SK-N-SH (cell line): Measurements from ENCODE around the gene SELENOH. TPM values are rescaled to one million over a fixed set of nuclear protein-coding genes. Genes with fewer than 3 reads are reported as not detected.

ENCODE experiments used
- CTCF ChIA-PET: fragments of 300-600, 350-600 bp; formaldehyde crosslinking; extraction: SDS; loops from one replicate; lab custom pipeline; 2021; lab: Yijun Ruan, JAX
- POLR2A ChIA-PET: fragments of 350-600 bp; sonication (Branson Sonifier 250); formaldehyde crosslinking; extraction: SDS; loops from one replicate; lab custom pipeline; 2020; ENCODE audit warnings: antibody characterized with exemption, inconsistent platforms; lab: Yijun Ruan, JAX
- DNase-seq: peaks from one replicate; pipeline ENCODE4 v3.0.0; 2012
- H2AFZ ChIP-seq: fragments of 200-600 bp; sonication (generic); 2 replicates; pipeline ENCODE4 v1.8.1; 2016; ENCODE audit warnings: antibody characterized with exemption, mild to moderate bottlenecking, low read depth
- H3F3A ChIP-seq: fragments of 200-600 bp; sonication (generic); replicated peaks from 2 replicates; pipeline ENCODE3; 2016; ENCODE audit warnings: antibody characterized with exemption, mild to moderate bottlenecking; ENCODE audit not compliant: insufficient read depth
- H3K27ac ChIP-seq, 2 experiments: fragments of 200-500 bp in 1 of 2; fragments of 200-600 bp in 1 of 2; sonication (Bioruptor generic) in 1 of 2; sonication (generic), shearing (Covaris generic) in 1 of 2; 2 replicates each; pipeline versions ENCODE4 v1.5.1 to v1.6.1; 2014 to 2016; ENCODE audit warnings: low read depth in 2 of 2, inconsistent platforms in 1 of 2, low read length in 1 of 2, mild to moderate bottlenecking in 1 of 2, mixed read lengths in 1 of 2
- H3K27me3 ChIP-seq: fragments of 200-600 bp; sonication (generic), shearing (Covaris generic); 2 replicates; pipeline ENCODE4 v1.6.1; 2016; ENCODE audit warnings: mixed run types; ENCODE audit not compliant: insufficient read depth
- H3K36me3 ChIP-seq, 2 experiments: fragments of 200-500 bp in 1 of 2; fragments of 200-600 bp in 1 of 2; sonication (Bioruptor generic) in 1 of 2; sonication (generic) in 1 of 2; replicated peaks in 1 of 2; 2 replicates each; pipeline versions ENCODE3 to v1.5.1; 2014 to 2016; ENCODE audit warnings: low read length in 1 of 2, mild to moderate bottlenecking in 1 of 2; ENCODE audit not compliant: insufficient read depth in 2 of 2, control insufficient read depth in 1 of 2
- H3K4me1 ChIP-seq, 2 experiments: fragments of 200-500 bp in 1 of 2; fragments of 200-600 bp in 1 of 2; sonication (Bioruptor generic) in 1 of 2; sonication (generic), shearing (Covaris generic) in 1 of 2; 2 replicates each; pipeline versions ENCODE4 v1.5.1 to v1.6.1; 2014 to 2016; ENCODE audit warnings: low read depth in 1 of 2, low read length in 1 of 2, mixed run types in 1 of 2; ENCODE audit not compliant: insufficient read depth in 2 of 2, control insufficient read depth in 1 of 2
- H3K4me2 ChIP-seq: fragments of 200-600 bp; sonication (generic), shearing (Covaris generic); 2 replicates; pipeline ENCODE4 v1.6.1; 2017; ENCODE audit warnings: mixed run types
- H3K4me3 ChIP-seq, 2 experiments: fragments of 200-500 bp in 1 of 2; fragments of 200-600 bp in 1 of 2; sonication (Bioruptor generic) in 1 of 2; sonication (generic), shearing (Covaris generic) in 1 of 2; 2 replicates each; pipeline versions ENCODE4 v1.5.1 to v1.8.1; 2014 to 2016; ENCODE audit warnings: low read depth in 2 of 2, inconsistent platforms in 1 of 2, low read length in 1 of 2, mild to moderate bottlenecking in 1 of 2, mixed read lengths in 1 of 2, moderate library complexity in 1 of 2
- H3K79me2 ChIP-seq: fragments of 200-600 bp; sonication (generic); 2 replicates; pipeline ENCODE4 v1.8.1; 2017; ENCODE audit warnings: mild to moderate bottlenecking; ENCODE audit not compliant: insufficient read depth
- H3K9ac ChIP-seq: fragments of 200-600 bp; sonication (generic); 2 replicates; pipeline ENCODE4 v1.6.1; 2017; ENCODE audit warnings: mixed run types
- H3K9me2 ChIP-seq: fragments of 200-600 bp; sonication (generic); 2 replicates; pipeline ENCODE4 v1.6.1; 2017; ENCODE audit warnings: mixed run types
- H3K9me3 ChIP-seq: fragments of 200-600 bp; sonication (generic); 2 replicates; pipeline ENCODE4 v1.6.1; 2017; ENCODE audit warnings: mixed run types, mild to moderate bottlenecking, moderate library complexity
- H4K20me1 ChIP-seq: fragments of 200-600 bp; sonication (generic); 2 replicates; pipeline ENCODE4 v1.6.1; 2017; ENCODE audit warnings: mild to moderate bottlenecking, mixed run types; ENCODE audit not compliant: insufficient read depth
- FOSL2 ChIP-seq: IDR thresholded peaks from 2 replicates; pipeline ENCODE4 v1.4.0; 2012; ENCODE audit warnings: low read depth, mild to moderate bottlenecking, moderate library complexity, borderline replicate concordance
- JUND ChIP-seq: IDR thresholded peaks from 2 replicates; pipeline ENCODE4 v1.4.0; 2012
- MEF2A ChIP-seq: IDR thresholded peaks from 2 replicates; pipeline ENCODE4 v1.4.0; 2012; ENCODE audit warnings: low read depth, borderline replicate concordance
- MXI1 ChIP-seq: IDR thresholded peaks from 2 replicates; pipeline ENCODE4 v1.6.1; 2012; ENCODE audit warnings: mild to moderate bottlenecking, low read depth, low read length, improper control_type of control experiment
- NRF1 ChIP-seq: IDR thresholded peaks from 2 replicates; pipeline ENCODE4 v1.6.1; 2012; ENCODE audit warnings: low read depth, mild to moderate bottlenecking, low read length
- RAD21 ChIP-seq: IDR thresholded peaks from 2 replicates; pipeline ENCODE4 v1.6.1; 2012; ENCODE audit warnings: mild to moderate bottlenecking, low read length
- RXRA ChIP-seq: IDR thresholded peaks from 2 replicates; pipeline ENCODE4 v1.4.0; 2012; ENCODE audit warnings: low read depth, mild to moderate bottlenecking, borderline replicate concordance
- SMC3 ChIP-seq: IDR thresholded peaks from 2 replicates; pipeline ENCODE4 v1.6.1; 2012; ENCODE audit warnings: low read depth, low read length, improper control_type of control experiment
- TCF12 ChIP-seq: IDR thresholded peaks from 2 replicates; pipeline ENCODE4 v1.4.0; 2012
- TEAD4 ChIP-seq: IDR thresholded peaks from 2 replicates; pipeline ENCODE4 v1.4.0; 2012; ENCODE audit warnings: mild to moderate bottlenecking, borderline replicate concordance; ENCODE audit not compliant: insufficient read depth
- WGBS: methylation state at CpG from one replicate; pipeline ENCODE4 v1.1.6; 2017; ENCODE audit warnings: low lambda C conversion rate; 5-methylcytosine and 5-hydroxymethylcytosine counted together
- polyA plus RNA-seq, 3 experiments: library from polyadenylated mRNA; depleted of rRNA; stranded (reverse); fragments of >200 nt; gene quantifications; 2 replicates each; pipeline ENCODE4 v1.2.3, GENCODE V29; 2012
- TF ChIP-seq, protein P1 (sequence below): fragments of 150-350 bp; IDR thresholded peaks from 2 replicates; pipeline ENCODE4 v1.6.1; 2016; ENCODE audit warnings: mild to moderate bottlenecking, low read depth, low read length
- TF ChIP-seq, protein P2 (sequence below): fragments of 200-600 bp; sonication (generic); IDR thresholded peaks from 2 replicates; pipeline ENCODE4 v1.6.1; 2017; ENCODE audit warnings: antibody characterized with exemption, mild to moderate bottlenecking, moderate library complexity
- TF ChIP-seq, protein P3 (sequence below): IDR thresholded peaks from 2 replicates; pipeline ENCODE4 v1.4.0; 2012; ENCODE audit warnings: low read depth, borderline replicate concordance

Gene SELENOH
- polyA plus RNA-seq, 1 of the 3 experiments (the other 2 are of a cell fraction), result 333 TPM

- TF ChIP-seq SMC3, result no peak
- no peak for TF ChIP-seq RAD21
- TF ChIP-seq TCF12, result no peak
- TF ChIP-seq, protein P1, sequence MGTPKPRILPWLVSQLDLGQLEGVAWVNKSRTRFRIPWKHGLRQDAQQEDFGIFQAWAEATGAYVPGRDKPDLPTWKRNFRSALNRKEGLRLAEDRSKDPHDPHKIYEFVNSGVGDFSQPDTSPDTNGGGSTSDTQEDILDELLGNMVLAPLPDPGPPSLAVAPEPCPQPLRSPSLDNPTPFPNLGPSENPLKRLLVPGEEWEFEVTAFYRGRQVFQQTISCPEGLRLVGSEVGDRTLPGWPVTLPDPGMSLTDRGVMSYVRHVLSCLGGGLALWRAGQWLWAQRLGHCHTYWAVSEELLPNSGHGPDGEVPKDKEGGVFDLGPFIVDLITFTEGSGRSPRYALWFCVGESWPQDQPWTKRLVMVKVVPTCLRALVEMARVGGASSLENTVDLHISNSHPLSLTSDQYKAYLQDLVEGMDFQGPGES, result no peak
- no peak for TF ChIP-seq FOSL2
- TF ChIP-seq JUND, result no peak
- no peak for TF ChIP-seq MXI1
- TF ChIP-seq, all 33 proteins: peak for 0
These were observed 34.8 kb downstream of the SELENOH start (continued) for GRCh38 chr11:57776031-57776521.

DNA sequence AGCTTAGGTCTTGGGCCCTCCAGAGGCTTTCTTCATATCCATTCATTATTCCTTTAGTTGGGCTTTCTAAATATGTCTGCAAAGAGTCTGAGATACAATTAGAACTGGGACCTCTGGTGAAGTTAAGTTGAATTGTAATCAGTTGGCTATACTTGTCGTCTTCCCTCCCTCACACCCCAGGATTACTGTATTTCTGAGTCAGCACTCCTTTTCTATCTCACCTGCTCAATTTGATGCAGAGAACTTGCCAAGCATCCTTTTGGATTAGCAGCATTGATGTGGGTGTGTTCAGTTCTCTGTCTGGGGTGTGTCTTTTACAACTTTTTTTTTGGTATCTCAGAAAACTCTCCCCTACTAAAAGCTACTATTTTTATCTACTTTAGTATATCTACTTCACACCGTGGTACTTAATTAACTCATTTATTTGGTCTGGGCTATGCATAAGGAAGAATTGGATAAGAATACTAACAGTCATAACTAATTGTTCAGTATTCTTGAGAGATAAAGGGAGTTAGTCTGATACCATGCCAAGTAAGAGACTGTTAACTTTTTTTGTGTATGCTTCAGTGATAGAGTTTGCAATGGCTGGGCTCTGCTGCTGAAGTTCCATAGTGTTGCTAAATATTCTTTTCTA is 35.4 kb downstream of the SELENOH start:
- H3K4me3 ChIP-seq, result no peak overlapping the region
- CTCF ChIA-PET, result interaction anchor here (1.5 to 7.6 kb wide), 2 partner anchors 14 to 24 kb away, joined by 3 to 43 read pairs; no protein-coding TSS in a partner anchor
- H3K79me2 ChIP-seq, result peaks cover 95% of the 10 kb centered on the region
- no peak for DNase-seq
- H3F3A ChIP-seq, result peaks cover 19% of the 10 kb centered on the region
- TF ChIP-seq, protein P2, sequence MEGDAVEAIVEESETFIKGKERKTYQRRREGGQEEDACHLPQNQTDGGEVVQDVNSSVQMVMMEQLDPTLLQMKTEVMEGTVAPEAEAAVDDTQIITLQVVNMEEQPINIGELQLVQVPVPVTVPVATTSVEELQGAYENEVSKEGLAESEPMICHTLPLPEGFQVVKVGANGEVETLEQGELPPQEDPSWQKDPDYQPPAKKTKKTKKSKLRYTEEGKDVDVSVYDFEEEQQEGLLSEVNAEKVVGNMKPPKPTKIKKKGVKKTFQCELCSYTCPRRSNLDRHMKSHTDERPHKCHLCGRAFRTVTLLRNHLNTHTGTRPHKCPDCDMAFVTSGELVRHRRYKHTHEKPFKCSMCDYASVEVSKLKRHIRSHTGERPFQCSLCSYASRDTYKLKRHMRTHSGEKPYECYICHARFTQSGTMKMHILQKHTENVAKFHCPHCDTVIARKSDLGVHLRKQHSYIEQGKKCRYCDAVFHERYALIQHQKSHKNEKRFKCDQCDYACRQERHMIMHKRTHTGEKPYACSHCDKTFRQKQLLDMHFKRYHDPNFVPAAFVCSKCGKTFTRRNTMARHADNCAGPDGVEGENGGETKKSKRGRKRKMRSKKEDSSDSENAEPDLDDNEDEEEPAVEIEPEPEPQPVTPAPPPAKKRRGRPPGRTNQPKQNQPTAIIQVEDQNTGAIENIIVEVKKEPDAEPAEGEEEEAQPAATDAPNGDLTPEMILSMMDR, result no peak
- TF ChIP-seq JUND (no peak), TEAD4 (no peak), RXRA (no peak), NRF1 (no peak), MEF2A (no peak)
- TF ChIP-seq, protein P3, sequence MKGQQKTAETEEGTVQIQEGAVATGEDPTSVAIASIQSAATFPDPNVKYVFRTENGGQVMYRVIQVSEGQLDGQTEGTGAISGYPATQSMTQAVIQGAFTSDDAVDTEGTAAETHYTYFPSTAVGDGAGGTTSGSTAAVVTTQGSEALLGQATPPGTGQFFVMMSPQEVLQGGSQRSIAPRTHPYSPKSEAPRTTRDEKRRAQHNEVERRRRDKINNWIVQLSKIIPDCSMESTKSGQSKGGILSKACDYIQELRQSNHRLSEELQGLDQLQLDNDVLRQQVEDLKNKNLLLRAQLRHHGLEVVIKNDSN, result no peak
- WGBS, result 80% methylated on average over 2 of the region's 2 CpGs
- H3K4me2 ChIP-seq, result peak overlapping the region; percentile 76; the same call in 1 of the 2 replicates
- H2AFZ ChIP-seq, result no peak overlapping the region
- POLR2A ChIA-PET, result interaction anchor here (0.9 kb wide), 1 partner anchor 12 kb away, joined by 3 read pairs; no protein-coding TSS in a partner anchor
- H3K36me3 ChIP-seq, result peaks cover 0 to 4% of the 10 kb centered on the region in 2 experiments
- peak overlapping the region; percentile 63 to 89; a peak in 3 of 4 replicates for H3K27ac ChIP-seq
- no peaks in the 10 kb centered on the region for H3K27me3 ChIP-seq
- peaks cover 35 to 53% of the 10 kb centered on the region in 2 experiments for H3K4me1 ChIP-seq
- peaks cover 73% of the 10 kb centered on the region for H4K20me1 ChIP-seq
- no peaks in the 10 kb centered on the region for H3K9me3 ChIP-seq
- no peak overlapping the region for H3K9ac ChIP-seq
- no peaks in the 10 kb centered on the region for H3K9me2 ChIP-seq
